Karpas-422 (cell line): ENCODE measurements around the gene RPRD1A. TPM values are rescaled to one million over a fixed set of nuclear protein-coding genes. Genes with fewer than 3 reads are reported as not detected.

Experiments used
- DNase-seq: peaks from one replicate; pipeline ENCODE4 v3.0.0-alpha.2; 2015
- H2AFZ ChIP-seq: fragments of 200-600 bp; sonication (generic); 2 replicates; pipeline ENCODE4 v1.6.1; 2014; ENCODE audit warnings: antibody characterized with exemption, low read length, mixed read lengths
- H3K27ac ChIP-seq: fragments of 200-600 bp; sonication (generic); 2 replicates; pipeline ENCODE4 v1.5.1; 2014; ENCODE audit warnings: mild to moderate bottlenecking, low read length, moderate library complexity
- H3K27me3 ChIP-seq: fragments of 200-600 bp; sonication (generic); 2 replicates; pipeline ENCODE4 v1.6.1; 2014; ENCODE audit warnings: low read length, mixed read lengths
- H3K36me3 ChIP-seq: fragments of 200-600 bp; sonication (generic); 2 replicates; pipeline ENCODE4 v1.6.1; 2014; ENCODE audit warnings: low read length, mixed read lengths; ENCODE audit not compliant: insufficient read depth
- H3K4me1 ChIP-seq: fragments of 200-600 bp; sonication (generic); 2 replicates; pipeline ENCODE4 v1.6.1; 2014; ENCODE audit warnings: mild to moderate bottlenecking, low read length, mixed read lengths
- H3K4me2 ChIP-seq: fragments of 200-600 bp; sonication (generic); 2 replicates; pipeline ENCODE4 v1.6.1; 2014; ENCODE audit warnings: low read length, low read depth, mild to moderate bottlenecking; ENCODE audit not compliant: poor library complexity, severe bottlenecking
- H3K4me3 ChIP-seq: fragments of 200-600 bp; sonication (generic); 2 replicates; pipeline ENCODE4 v1.5.1; 2014; ENCODE audit warnings: mild to moderate bottlenecking, antibody characterized with exemption, low read length, mixed read lengths
- H3K79me2 ChIP-seq: fragments of 200-600 bp; sonication (generic); 2 replicates; pipeline ENCODE4 v1.6.1; 2014; ENCODE audit warnings: mild to moderate bottlenecking, low read length, mixed read lengths
- H3K9ac ChIP-seq: fragments of 200-600 bp; sonication (generic); 2 replicates; pipeline ENCODE4 v1.6.0; 2014; ENCODE audit warnings: low read length
- H3K9me2 ChIP-seq: fragments of 200-600 bp; sonication (generic), shearing (Covaris generic); replicated peaks from 2 replicates; pipeline ENCODE4 v1.6.0; 2014; ENCODE audit warnings: mild to moderate bottlenecking, low read length, moderate library complexity; ENCODE audit not compliant: insufficient read depth
- H3K9me3 ChIP-seq: fragments of 300-700, 200-600 bp; sonication (generic); 2 replicates; pipeline ENCODE4 v1.6.1; 2014; ENCODE audit warnings: low read length, mixed read lengths
- H4K20me1 ChIP-seq: fragments of 200-600 bp; sonication (generic); 2 replicates; pipeline ENCODE4 v1.6.1; 2014; ENCODE audit warnings: mild to moderate bottlenecking, antibody characterized with exemption, low read length, low read depth; ENCODE audit not compliant: insufficient read depth
- total RNA-seq: library from RNA; depleted of rRNA; stranded (reverse); fragments of >200 nt; shearing (Covaris generic); gene quantifications from 2 replicates; pipeline ENCODE4 v1.2.3, GENCODE V29; 2014; ENCODE audit warnings: low replicate concordance

The RPRD1A gene
- total RNA-seq, 1 experiment from 2014 or later, result 85.5 TPM

GRCh38 chr18:36058674-36059073 lies 8.7 kb downstream of the RPRD1A start:
- Histone ChIP-seq H3K27ac (no peak overlapping the region), H3K9me2 (no peaks in the 10 kb centered on the region), H2AFZ (no peak overlapping the region), H3K4me3 (no peak overlapping the region), H3K27me3 (no peaks in the 10 kb centered on the region), H3K4me1 (peaks cover 48% of the 10 kb centered on the region), H3K9me3 (no peaks in the 10 kb centered on the region), H3K4me2 (no peak overlapping the region), H4K20me1 (peaks cover 9% of the 10 kb centered on the region; the same call in 1 of the 2 replicates), H3K79me2 (peaks cover 100% of the 10 kb centered on the region), H3K36me3 (peaks cover 25% of the 10 kb centered on the region), H3K9ac (no peak overlapping the region)
- no peak for DNase-seq

- H3K9me2 ChIP-seq, result no peaks in the 10 kb centered on the region
- no peak overlapping the region for H3K4me2 ChIP-seq
- no peak for DNase-seq
- no peak overlapping the region for H3K4me3 ChIP-seq
- no peaks in the 10 kb centered on the region for H3K9me3 ChIP-seq
- H3K79me2 ChIP-seq, result peaks cover 100% of the 10 kb centered on the region
- no peak overlapping the region for H3K27ac ChIP-seq
- no peak overlapping the region for H2AFZ ChIP-seq
- peaks cover 28% of the 10 kb centered on the region for H3K36me3 ChIP-seq
- no peaks in the 10 kb centered on the region for H4K20me1 ChIP-seq
- H3K9ac ChIP-seq, result no peak overlapping the region
- no peaks in the 10 kb centered on the region for H3K27me3 ChIP-seq
- peaks cover 13% of the 10 kb centered on the region for H3K4me1 ChIP-seq
These were observed 15.6 kb downstream of the RPRD1A start for GRCh38 chr18:36051760-36052159.

- Histone ChIP-seq H3K79me2 (peaks cover 100% of the 10 kb centered on the region), H3K27ac (no peak overlapping the region), H4K20me1 (no peaks in the 10 kb centered on the region; the same call in 1 of the 2 replicates), H3K36me3 (peaks cover 28% of the 10 kb centered on the region), H2AFZ (no peak overlapping the region), H3K9me2 (no peaks in the 10 kb centered on the region), H3K4me2 (no peak overlapping the region), H3K27me3 (no peaks in the 10 kb centered on the region), H3K9me3 (no peaks in the 10 kb centered on the region), H3K4me1 (peaks cover 13% of the 10 kb centered on the region), H3K4me3 (no peak overlapping the region), H3K9ac (no peak overlapping the region)
- DNase-seq, result no peak
These were observed 16.9 kb downstream of the RPRD1A start for GRCh38 chr18:36050479-36050878.

- DNase-seq, result no peak
- peaks cover 100% of the 10 kb centered on the region for H3K79me2 ChIP-seq
- peaks cover 13% of the 10 kb centered on the region for H3K4me1 ChIP-seq
- H3K9me3 ChIP-seq, result no peaks in the 10 kb centered on the region
- no peak overlapping the region for H3K4me2 ChIP-seq
- no peak overlapping the region for H2AFZ ChIP-seq
- peak overlapping the region; percentile 24; the same call in 1 of the 2 replicates for H3K27ac ChIP-seq
- no peak overlapping the region for H3K4me3 ChIP-seq
- no peaks in the 10 kb centered on the region for H3K27me3 ChIP-seq
- no peaks in the 10 kb centered on the region; the same call in 1 of the 2 replicates for H4K20me1 ChIP-seq
- no peaks in the 10 kb centered on the region for H3K9me2 ChIP-seq
- H3K36me3 ChIP-seq, result peaks cover 10% of the 10 kb centered on the region
- no peak overlapping the region for H3K9ac ChIP-seq
These were observed 19.8 kb downstream of the RPRD1A start for GRCh38 chr18:36047521-36047920.

- H3K4me3 ChIP-seq, result no peak overlapping the region
- peaks cover 100% of the 10 kb centered on the region for H3K79me2 ChIP-seq
- DNase-seq, result no peak
- no peak overlapping the region for H2AFZ ChIP-seq
- H3K36me3 ChIP-seq, result peaks cover 10% of the 10 kb centered on the region
- no peak overlapping the region for H3K4me2 ChIP-seq
- H3K27ac ChIP-seq, result no peak overlapping the region
- H4K20me1 ChIP-seq, result no peaks in the 10 kb centered on the region; the same call in 1 of the 2 replicates
- H3K4me1 ChIP-seq, result peaks cover 13% of the 10 kb centered on the region
- no peaks in the 10 kb centered on the region for H3K9me3 ChIP-seq
- H3K27me3 ChIP-seq, result no peaks in the 10 kb centered on the region
- H3K9me2 ChIP-seq, result no peaks in the 10 kb centered on the region
- no peak overlapping the region for H3K9ac ChIP-seq
These were observed 20.5 kb downstream of the RPRD1A start for GRCh38 chr18:36046898-36047297.

- no peak for DNase-seq
- Histone ChIP-seq H3K27me3 (no peaks in the 10 kb centered on the region), H3K27ac (no peak overlapping the region), H3K9me2 (no peaks in the 10 kb centered on the region), H3K4me3 (no peak overlapping the region), H3K79me2 (peaks cover 100% of the 10 kb centered on the region), H3K4me1 (peaks cover 13% of the 10 kb centered on the region), H3K9ac (no peak overlapping the region), H3K9me3 (no peaks in the 10 kb centered on the region), H3K4me2 (no peak overlapping the region), H4K20me1 (no peaks in the 10 kb centered on the region; the same call in 1 of the 2 replicates), H3K36me3 (peaks cover 5% of the 10 kb centered on the region), H2AFZ (no peak overlapping the region)
These were observed 21.9 kb downstream of the RPRD1A start for GRCh38 chr18:36045241-36045991.

- Histone ChIP-seq H2AFZ (no peak overlapping the region), H3K36me3 (peaks cover 25% of the 10 kb centered on the region), H3K9ac (no peak overlapping the region), H3K4me2 (no peak overlapping the region), H3K9me2 (no peaks in the 10 kb centered on the region), H3K27ac (no peak overlapping the region), H3K79me2 (peaks cover 100% of the 10 kb centered on the region), H4K20me1 (no peaks in the 10 kb centered on the region; the same call in 1 of the 2 replicates), H3K9me3 (peaks cover 6% of the 10 kb centered on the region), H3K4me3 (no peak overlapping the region), H3K27me3 (no peaks in the 10 kb centered on the region), H3K4me1 (peaks cover 10% of the 10 kb centered on the region)
- no peak for DNase-seq
These were observed 24.2 kb downstream of the RPRD1A start for GRCh38 chr18:36043153-36043552.

GRCh38 chr18:36041146-36041545 lies 26.2 kb downstream of the RPRD1A start:
- peaks cover 28% of the 10 kb centered on the region for H3K36me3 ChIP-seq
- H3K4me1 ChIP-seq, result no peaks in the 10 kb centered on the region
- no peak for DNase-seq
- H3K79me2 ChIP-seq, result peaks cover 100% of the 10 kb centered on the region
- H3K9me3 ChIP-seq, result peaks cover 6% of the 10 kb centered on the region
- H3K27ac ChIP-seq, result no peak overlapping the region
- no peaks in the 10 kb centered on the region for H3K27me3 ChIP-seq
- no peak overlapping the region for H3K4me2 ChIP-seq
- H3K9me2 ChIP-seq, result no peaks in the 10 kb centered on the region
- no peak overlapping the region for H3K4me3 ChIP-seq
- H2AFZ ChIP-seq, result no peak overlapping the region
- H3K9ac ChIP-seq, result no peak overlapping the region
- no peaks in the 10 kb centered on the region; the same call in 1 of the 2 replicates for H4K20me1 ChIP-seq
